ENCODE results near the gene TXNDC11. TPM values are rescaled to one million over a fixed set of nuclear protein-coding genes. Genes with fewer than 3 reads are reported as not detected.

TXNDC11 gene
- total RNA-seq, 1 experiment from 2014 or later: 11.1 TPM

GRCh38 chr16:11660565-11660964 lies 82.1 kb downstream of the TXNDC11 start (continued):
- TF ChIP-seq NR1H2 (CRISPR knock-in tag; IDR thresholded peaks at IDR 0.05): no peak
- TF ChIP-seq, protein P1, sequence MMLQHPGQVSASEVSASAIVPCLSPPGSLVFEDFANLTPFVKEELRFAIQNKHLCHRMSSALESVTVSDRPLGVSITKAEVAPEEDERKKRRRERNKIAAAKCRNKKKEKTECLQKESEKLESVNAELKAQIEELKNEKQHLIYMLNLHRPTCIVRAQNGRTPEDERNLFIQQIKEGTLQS (CRISPR knock-in tag; conservative IDR thresholded peaks at IDR 0.05): no peak
- no peak for TF ChIP-seq TP53 (CRISPR knock-in tag; IDR thresholded peaks at IDR 0.05)

GRCh38 chr16:11658896-11659708 lies 83.6 kb downstream of the TXNDC11 start:
- Mint-ChIP-seq H3K4me3 (no peak overlapping the region), H3K36me3 (no peaks in the 10 kb centered on the region), H3K4me1 (peaks cover 11% of the 10 kb centered on the region), H3K27me3 (ENCODE audit: low read depth) (no peaks in the 10 kb centered on the region), H3K27ac (peak overlapping the region; percentile 50; the same call in 1 of the 2 replicates), H3K9me3 (no peaks in the 10 kb centered on the region)
- DNase-seq (ENCODE audit: low spot score) (no peak), ATAC-seq (peak; percentile 55)
- no peak for TF ChIP-seq FOXJ3 (CRISPR knock-in tag; IDR thresholded peaks at IDR 0.05; ENCODE audit: borderline replicate concordance)
- TF ChIP-seq, protein P2, sequence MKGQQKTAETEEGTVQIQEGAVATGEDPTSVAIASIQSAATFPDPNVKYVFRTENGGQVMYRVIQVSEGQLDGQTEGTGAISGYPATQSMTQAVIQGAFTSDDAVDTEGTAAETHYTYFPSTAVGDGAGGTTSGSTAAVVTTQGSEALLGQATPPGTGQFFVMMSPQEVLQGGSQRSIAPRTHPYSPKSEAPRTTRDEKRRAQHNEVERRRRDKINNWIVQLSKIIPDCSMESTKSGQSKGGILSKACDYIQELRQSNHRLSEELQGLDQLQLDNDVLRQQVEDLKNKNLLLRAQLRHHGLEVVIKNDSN (CRISPR knock-in tag; IDR thresholded peaks at IDR 0.05): 0 out of 2 replicates have a peak, but pooled peaks have one; percentile 12
- ChIA-PET CTCF (interaction anchor here (0.6 to 2.9 kb wide), 15 partner anchors 8 to 272 kb away, joined by 3 to 12 read pairs (median 5); partner anchors contain the start of gene TXNDC11), POLR2A (interaction anchor here (0.6 kb wide), 2 partner anchors 9 to 55 kb away, joined by 3 read pairs; partner anchors contain the start of gene SNN)

- CTCF ChIA-PET: interaction anchor here (1.0 kb wide), 1 partner anchor 261 kb away, joined by 3 read pairs; no protein-coding TSS in a partner anchor
These were observed 85.1 kb downstream of the TXNDC11 start for GRCh38 chr16:11657556-11657955.

DNA sequence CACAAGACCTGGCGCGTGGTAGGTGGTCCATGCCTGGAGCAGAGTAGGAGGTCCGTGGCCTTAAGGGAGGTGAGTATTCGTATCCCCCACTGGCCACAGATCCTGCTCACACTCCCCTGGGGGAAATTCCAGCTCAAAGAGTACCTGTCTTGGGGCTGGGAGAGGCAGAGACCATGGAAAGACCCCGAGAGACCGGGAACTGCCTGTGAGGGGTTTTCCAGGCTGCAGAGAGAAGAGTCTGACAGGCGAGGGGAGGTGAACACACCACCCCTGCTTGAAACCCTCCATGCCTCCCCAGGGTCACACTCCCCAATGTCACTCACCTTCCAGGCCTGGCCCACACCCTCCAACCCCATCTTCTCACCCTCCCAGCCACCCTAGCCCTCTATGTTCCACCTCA lies 87.0 kb downstream of the TXNDC11 start:
- ATAC-seq (no peak), DNase-seq (ENCODE audit: low spot score) (no peak)
- Mint-ChIP-seq H3K27me3 (ENCODE audit: low read depth) (no peaks in the 10 kb centered on the region), H3K9me3 (no peaks in the 10 kb centered on the region), H3K4me3 (no peak overlapping the region), H3K27ac (no peak overlapping the region), H3K36me3 (no peaks in the 10 kb centered on the region), H3K4me1 (peaks cover 7% of the 10 kb centered on the region)
- POLR2A ChIA-PET: no interaction called here
- CTCF ChIA-PET: interaction anchor here (1.0 to 1.1 kb wide), 2 partner anchors 12 to 412 kb away, joined by 3 read pairs; no protein-coding TSS in a partner anchor
- no peak for TF ChIP-seq TEAD1 (CRISPR knock-in tag; IDR thresholded peaks at IDR 0.05)
- TF ChIP-seq ZNF416 (CRISPR knock-in tag; IDR thresholded peaks at IDR 0.05): no peak
- TF ChIP-seq AFF4 (CRISPR knock-in tag; IDR thresholded peaks at IDR 0.05; ENCODE audit: borderline replicate concordance): no peak
- TF ChIP-seq ZNF671 (CRISPR knock-in tag; IDR thresholded peaks at IDR 0.05): no peak
- TF ChIP-seq ARID4B (CRISPR knock-in tag; IDR thresholded peaks at IDR 0.05; ENCODE audit: borderline replicate concordance): no peak
- no peak for TF ChIP-seq SMAD4 (CRISPR knock-in tag; IDR thresholded peaks at IDR 0.05)
- TF ChIP-seq ZNF263 (CRISPR knock-in tag; IDR thresholded peaks at IDR 0.05; ENCODE audit: low read depth): no peak

More at GRCh38 chr16:11657556-11657955, 85.1 kb downstream of the TXNDC11 start:
- no peak for DNase-seq (ENCODE audit: low spot score)
- Mint-ChIP-seq H3K27ac (no peak overlapping the region), H3K27me3 (ENCODE audit: low read depth) (no peaks in the 10 kb centered on the region), H3K4me1 (peaks cover 7% of the 10 kb centered on the region), H3K36me3 (no peaks in the 10 kb centered on the region), H3K9me3 (no peaks in the 10 kb centered on the region), H3K4me3 (no peak overlapping the region)
- POLR2A ChIA-PET: no interaction called here
- TF ChIP-seq TEAD4 (CRISPR knock-in tag; IDR thresholded peaks at IDR 0.05) (no peak), SP1 (CRISPR knock-in tag; conservative IDR thresholded peaks at IDR 0.05) (no peak), ATF1 (CRISPR knock-in tag; IDR thresholded peaks at IDR 0.05) (no peak), PRRX2 (CRISPR knock-in tag; IDR thresholded peaks at IDR 0.05) (no peak), E2F1 (CRISPR knock-in tag; IDR thresholded peaks at IDR 0.05) (no peak), GABPB1 (CRISPR knock-in tag; IDR thresholded peaks at IDR 0.05) (no peak), NR2C2 (CRISPR knock-in tag; IDR thresholded peaks at IDR 0.05) (no peak), OVOL2 (CRISPR knock-in tag; IDR thresholded peaks at IDR 0.05; ENCODE audit: borderline replicate concordance) (no peak)
- no peak for ATAC-seq
